ENCODE results near the gene NLRP1.

DNA sequence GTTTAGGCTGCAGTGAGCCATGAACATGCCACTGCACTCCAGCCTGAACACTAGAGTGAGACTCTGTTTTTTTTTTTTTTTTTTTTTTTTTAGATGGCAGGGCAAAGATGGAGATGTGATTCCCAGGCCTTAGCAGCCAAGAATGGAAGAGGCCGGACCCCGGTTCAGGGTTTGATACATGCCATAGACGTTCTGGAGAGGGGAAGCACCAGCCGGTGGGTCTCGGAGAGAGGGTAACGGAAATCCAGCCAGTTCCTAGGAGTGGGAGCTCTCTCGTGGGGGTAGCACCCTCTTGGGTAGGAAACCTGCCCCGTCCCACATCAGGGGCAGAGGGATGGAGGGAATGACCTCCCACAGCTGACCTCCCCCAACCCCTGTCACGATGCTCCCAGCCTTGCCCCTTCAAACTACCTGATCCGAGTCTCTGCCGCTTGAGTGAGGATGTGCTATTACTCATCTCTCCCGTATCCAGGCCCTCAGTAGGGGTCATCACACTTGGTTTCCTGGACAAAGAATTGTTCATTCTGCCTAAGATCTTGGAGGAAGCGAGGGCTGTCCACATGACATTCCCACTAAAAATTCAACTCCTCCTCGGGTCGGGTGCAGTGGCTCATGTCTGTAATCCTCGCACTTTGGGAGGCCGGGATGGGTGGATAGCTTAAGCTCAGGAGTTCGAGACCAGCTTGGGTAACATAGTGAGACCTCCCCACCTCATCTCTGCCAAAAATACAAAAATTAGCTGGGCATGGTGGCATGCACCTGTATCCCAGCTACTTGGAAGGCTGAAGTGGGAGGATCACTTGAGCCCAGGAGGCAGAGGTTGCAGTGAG is 50.6 kb downstream of the NLRP1 start:
- no peak for TF ChIP-seq TAF1 (conservative IDR thresholded peaks at IDR 0.05)
- TF ChIP-seq, protein P1, sequence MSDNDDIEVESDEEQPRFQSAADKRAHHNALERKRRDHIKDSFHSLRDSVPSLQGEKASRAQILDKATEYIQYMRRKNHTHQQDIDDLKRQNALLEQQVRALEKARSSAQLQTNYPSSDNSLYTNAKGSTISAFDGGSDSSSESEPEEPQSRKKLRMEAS (IDR thresholded peaks at IDR 0.05), result no peak

All from liver (tissue), 2 donors.